Cardiac septum (tissue), 1 donor: ENCODE results near the gene TNNI2. TPM values are rescaled to one million over a fixed set of nuclear protein-coding genes. Genes with fewer than 3 reads are reported as not detected.
"Not testable (repeated sequence)": the region's sequence is repeated elsewhere in the genome, so short reads cannot be mapped to it uniquely, and the experiment has no call there.

Experiments
- DNase-seq: peaks from one replicate; pipeline ENCODE4 v3.0.0-alpha.2; 2020; ENCODE audit warnings: low spot score
- intact Hi-C: fragments of 100-400 bp; cut with DNase I; formaldehyde crosslinking; loops from one replicate; pipeline ENCODE4 v1.14.0; 2022
- total RNA-seq: library from RNA; stranded (reverse); fragmentation: NEBNext Ultra II Directional; extraction: Animal tissue kit (Norgen Biotek cat#: 25700); gene quantifications from one replicate; pipeline ENCODE4 v1.2.1, GENCODE V29; 2021
- donor health status: DM: no; HTN: no; CAD: no.

The TNNI2 gene
- total RNA-seq, 1 donor from 2014 or later = 0.78 TPM

- intact Hi-C loops = no loop called here
- DNase-seq = no peak
These were observed 30.0 kb downstream of the TNNI2 start for GRCh38 chr11:1868636-1869291.

- no peak for DNase-seq
- intact Hi-C loops = no loop called here
These were observed 30.9 kb downstream of the TNNI2 start for GRCh38 chr11:1869427-1870325.

- intact Hi-C loops = no loop called here
These were observed 31.5 kb downstream of the TNNI2 start for GRCh38 chr11:1870326-1870696.

GRCh38 chr11:1870721-1871466 is 32.1 kb downstream of the TNNI2 start:
- DNase-seq = no peak
- intact Hi-C loops = no loop called here

More at GRCh38 chr11:1870326-1870696, 31.5 kb downstream of the TNNI2 start:
- DNase-seq = no peak

GRCh38 chr11:1871531-1871930 is 32.8 kb downstream of the TNNI2 start:
- intact Hi-C loops = no loop called here
- DNase-seq = no peak

GRCh38 chr11:1872267-1872985 is 33.6 kb downstream of the TNNI2 start:
- intact Hi-C loops = no loop called here
- no peak for DNase-seq

- no peak for DNase-seq
- intact Hi-C loops = no loop called here
These were observed 34.4 kb downstream of the TNNI2 start for GRCh38 chr11:1873048-1873812.

- DNase-seq, intact Hi-C loops: not testable (repeated sequence)
These were observed 35.0 kb downstream of the TNNI2 start for GRCh38 chr11:1873813-1874150.

GRCh38 chr11:1874441-1875092 is 35.8 kb downstream of the TNNI2 start:
- not testable (repeated sequence) for DNase-seq

GRCh38 chr11:1875093-1875850 is 36.5 kb downstream of the TNNI2 start:
- DNase-seq = peak; percentile 75
- intact Hi-C loops = no loop called here

More at GRCh38 chr11:1874441-1875092, 35.8 kb downstream of the TNNI2 start:
- intact Hi-C loops = not testable (repeated sequence)

- intact Hi-C loops, DNase-seq: not testable (repeated sequence)
These were observed 37.1 kb downstream of the TNNI2 start for GRCh38 chr11:1875851-1876301.

GRCh38 chr11:1876361-1877063 is 37.7 kb downstream of the TNNI2 start:
- intact Hi-C loops = no loop called here
- peak; percentile 81 for DNase-seq

- intact Hi-C loops = no loop called here
- DNase-seq = peak; percentile 78
These were observed 38.7 kb downstream of the TNNI2 start for GRCh38 chr11:1877211-1878136.

GRCh38 chr11:1878137-1879031 is 39.6 kb downstream of the TNNI2 start:
- peak; percentile 75 for DNase-seq
- intact Hi-C loops = no loop called here

GRCh38 chr11:1879342-1879940 is 40.7 kb downstream of the TNNI2 start:
- intact Hi-C loops = no loop called here
- DNase-seq = no peak
